Measurements from ENCODE around the gene NAXD.

The NAXD gene

DNA sequence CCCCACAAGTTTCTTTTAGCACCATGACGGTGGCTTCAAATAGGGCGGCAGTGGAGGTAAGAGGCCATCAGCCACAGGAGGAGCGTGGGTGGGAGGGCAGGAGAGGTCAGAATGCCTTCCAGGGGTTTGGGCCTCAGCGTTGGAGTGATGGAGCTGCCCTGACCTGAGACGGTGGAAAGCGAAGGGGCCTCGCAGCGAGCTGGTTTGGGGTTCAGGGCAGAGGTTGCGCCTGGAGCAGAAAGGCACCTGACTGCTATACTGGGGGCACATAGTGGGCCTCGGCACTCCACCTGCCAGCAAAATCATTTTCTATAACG, 382 bp upstream of the NAXD start:
- TF ChIP-seq, protein P1, sequence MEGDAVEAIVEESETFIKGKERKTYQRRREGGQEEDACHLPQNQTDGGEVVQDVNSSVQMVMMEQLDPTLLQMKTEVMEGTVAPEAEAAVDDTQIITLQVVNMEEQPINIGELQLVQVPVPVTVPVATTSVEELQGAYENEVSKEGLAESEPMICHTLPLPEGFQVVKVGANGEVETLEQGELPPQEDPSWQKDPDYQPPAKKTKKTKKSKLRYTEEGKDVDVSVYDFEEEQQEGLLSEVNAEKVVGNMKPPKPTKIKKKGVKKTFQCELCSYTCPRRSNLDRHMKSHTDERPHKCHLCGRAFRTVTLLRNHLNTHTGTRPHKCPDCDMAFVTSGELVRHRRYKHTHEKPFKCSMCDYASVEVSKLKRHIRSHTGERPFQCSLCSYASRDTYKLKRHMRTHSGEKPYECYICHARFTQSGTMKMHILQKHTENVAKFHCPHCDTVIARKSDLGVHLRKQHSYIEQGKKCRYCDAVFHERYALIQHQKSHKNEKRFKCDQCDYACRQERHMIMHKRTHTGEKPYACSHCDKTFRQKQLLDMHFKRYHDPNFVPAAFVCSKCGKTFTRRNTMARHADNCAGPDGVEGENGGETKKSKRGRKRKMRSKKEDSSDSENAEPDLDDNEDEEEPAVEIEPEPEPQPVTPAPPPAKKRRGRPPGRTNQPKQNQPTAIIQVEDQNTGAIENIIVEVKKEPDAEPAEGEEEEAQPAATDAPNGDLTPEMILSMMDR (IDR thresholded peaks at IDR 0.05; ENCODE audit: low read depth, low read length) = no peak
- peak overlapping the region; percentile 86 for H3K4me3 ChIP-seq (ENCODE audit: low read depth, low read length)

DNA sequence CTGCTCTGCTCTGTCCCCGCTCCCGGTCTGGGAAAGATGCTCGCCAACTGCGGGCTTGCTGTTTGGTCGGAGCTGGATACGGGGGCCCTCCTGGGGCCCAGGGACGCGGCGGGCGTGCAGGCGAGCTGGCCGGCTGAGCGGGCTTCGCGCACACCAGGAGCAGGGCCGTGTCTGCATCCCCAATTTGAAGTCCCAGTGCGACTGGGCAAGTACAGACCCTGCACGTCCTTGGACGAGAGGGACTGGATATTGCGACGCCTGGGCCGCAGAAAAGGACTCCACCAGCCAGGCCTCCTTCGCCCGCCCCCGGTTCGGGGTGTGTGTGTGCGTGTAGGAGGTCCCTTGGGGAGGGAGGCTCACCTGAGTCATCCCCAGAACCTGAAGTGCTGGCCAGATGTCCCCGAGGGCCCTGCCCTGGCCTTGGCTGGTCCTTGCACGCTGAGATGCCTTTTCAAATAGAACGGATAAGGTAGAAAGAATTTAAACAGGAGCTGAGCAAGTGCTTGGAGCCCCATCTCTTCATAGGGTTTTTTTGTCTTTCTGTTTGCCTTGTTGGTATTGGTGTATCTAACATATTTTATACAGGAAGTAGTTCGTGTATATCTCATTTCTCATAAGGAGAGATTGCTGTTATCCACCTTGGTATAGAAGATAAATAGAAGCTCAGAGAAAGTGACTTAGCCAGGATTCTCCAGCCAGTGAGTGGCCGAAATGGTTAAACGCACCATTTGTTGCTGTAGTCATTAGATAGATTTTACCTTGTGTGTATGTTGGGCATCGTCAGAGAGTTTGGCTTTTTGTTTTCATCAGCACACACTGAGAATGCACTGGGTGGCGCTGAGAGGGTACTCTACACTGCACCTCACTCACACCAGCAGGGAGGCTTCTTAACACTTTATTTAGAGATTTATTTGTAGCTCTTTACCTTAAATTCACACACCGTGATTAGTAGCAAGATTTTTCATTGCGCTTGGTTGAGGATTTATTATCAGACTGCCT, 1.1 kb downstream of the NAXD start:
- TF ChIP-seq, protein P1 (IDR thresholded peaks at IDR 0.05; ENCODE audit: low read depth, low read length) = no peak
- H3K4me3 ChIP-seq (ENCODE audit: low read depth, low read length) = peak overlapping the region; percentile 86

DNA sequence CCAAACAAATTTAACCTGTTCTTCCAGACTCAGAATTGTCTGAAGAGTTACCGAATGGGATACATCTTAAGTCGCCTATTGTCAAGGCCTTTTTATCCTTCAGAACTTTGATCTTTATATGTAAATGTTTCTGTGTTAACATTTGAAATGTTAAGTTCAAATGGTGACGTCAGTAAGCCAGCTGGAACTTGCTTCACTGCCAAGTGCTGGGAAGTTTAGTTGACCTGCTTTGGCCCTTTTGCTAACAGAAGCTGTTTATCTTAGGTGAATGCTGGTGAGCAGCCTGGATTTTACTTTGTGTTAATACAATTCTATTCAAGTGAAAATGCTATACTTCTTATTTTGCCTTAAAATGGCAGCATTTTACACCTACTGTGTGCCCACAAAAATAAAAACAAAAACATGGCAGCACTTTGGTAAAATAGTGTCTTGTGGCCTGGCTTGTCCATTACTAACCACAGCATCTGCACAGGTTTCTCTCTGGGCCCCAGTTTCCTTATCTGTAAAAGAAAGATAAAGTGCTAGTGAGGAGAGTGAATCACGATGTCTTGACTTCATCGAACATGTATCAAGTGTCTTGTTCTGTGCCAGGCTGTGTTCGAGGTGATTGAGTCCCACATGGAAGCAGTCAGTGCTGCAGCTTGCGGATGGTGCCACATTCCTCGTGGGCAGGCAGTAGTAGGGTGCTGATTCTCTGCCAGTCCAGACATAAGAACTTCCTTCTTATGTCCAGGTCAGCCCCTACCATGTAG, 2.2 kb downstream of the NAXD start:
- peak overlapping the region; percentile 86 for H3K4me3 ChIP-seq (ENCODE audit: low read depth, low read length)
- TF ChIP-seq, protein P1 (IDR thresholded peaks at IDR 0.05; ENCODE audit: low read depth, low read length) = no peak

DNA sequence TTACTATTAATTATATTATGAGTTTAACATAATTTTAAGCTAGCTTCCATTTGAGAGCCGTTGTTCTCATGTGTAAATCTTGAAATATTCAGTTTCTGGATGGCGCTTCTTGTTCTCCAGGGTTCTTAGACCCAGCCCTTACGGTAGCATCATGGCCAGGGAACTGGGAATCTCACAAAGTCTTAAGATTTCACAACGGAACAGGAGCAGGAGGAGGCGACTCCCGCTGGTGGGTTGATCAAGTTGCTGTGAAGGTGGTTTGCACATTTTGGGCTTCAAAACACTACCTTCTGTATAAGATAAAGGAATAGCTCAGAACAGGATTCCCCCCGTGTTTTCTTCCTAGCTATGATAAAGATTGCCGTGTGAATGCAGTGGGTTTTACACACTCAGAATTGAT, 2.8 kb downstream of the NAXD start:
- TF ChIP-seq, protein P1 (IDR thresholded peaks at IDR 0.05; ENCODE audit: low read depth, low read length) = no peak
- H3K4me3 ChIP-seq (ENCODE audit: low read depth, low read length) = no peak overlapping the region

DNA sequence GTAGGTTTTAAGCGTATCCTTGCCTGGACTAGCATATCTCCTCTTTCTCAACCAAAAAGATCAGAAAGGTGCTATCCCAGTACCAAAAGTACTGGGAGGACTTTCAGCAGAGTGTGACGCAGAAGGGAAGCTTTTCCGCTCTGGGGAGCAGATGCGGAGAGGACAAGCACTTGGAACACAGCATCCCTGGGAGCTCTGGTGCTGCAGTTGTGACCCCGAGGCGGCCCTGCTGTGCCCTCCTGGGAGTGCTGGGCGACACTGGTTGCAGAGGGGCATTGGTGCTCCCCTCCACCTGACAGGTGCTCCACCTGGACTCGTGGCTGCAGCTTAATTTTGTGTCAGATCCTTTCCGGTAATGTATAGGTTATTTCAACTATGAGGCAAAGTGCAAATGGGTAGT, 3.4 kb downstream of the NAXD start:
- no peak overlapping the region for H3K4me3 ChIP-seq (ENCODE audit: low read depth, low read length)
- TF ChIP-seq, protein P1 (IDR thresholded peaks at IDR 0.05; ENCODE audit: low read depth, low read length) = no peak

DNA sequence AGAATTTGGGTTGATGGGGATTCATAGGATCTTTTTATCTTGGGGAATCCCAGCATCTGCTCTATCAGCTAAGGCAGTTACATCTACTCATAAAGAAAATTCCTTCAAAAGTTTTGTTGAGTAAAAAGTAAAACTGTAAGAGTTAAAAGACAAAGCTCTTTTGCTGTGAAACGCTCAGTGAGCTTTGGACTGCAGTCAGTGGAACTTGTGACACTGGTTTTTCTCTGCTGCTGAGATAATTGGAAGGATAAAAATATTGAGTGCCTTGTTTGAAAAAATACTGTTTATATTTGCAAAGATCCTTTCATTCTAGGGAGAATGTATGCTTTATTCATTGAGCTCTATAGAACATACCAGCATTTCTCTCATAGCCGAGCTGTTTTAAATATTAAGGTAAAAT, 5.3 kb downstream of the NAXD start:
- no peak overlapping the region for H3K4me3 ChIP-seq (ENCODE audit: low read depth, low read length)
- TF ChIP-seq, protein P1 (IDR thresholded peaks at IDR 0.05; ENCODE audit: low read depth, low read length) = no peak

Data from WI38 (cell line).